GM12864 (cell line): ENCODE data around the gene PLLP.

Source experiments
- DNase-seq: peaks from one replicate; pipeline ENCODE4 v3.0.0-alpha.2; 2011; ENCODE audit warnings: low read depth
- H3K4me3 ChIP-seq: 2 replicates; pipeline ENCODE4 v1.5.1; 2011; ENCODE audit warnings: mild to moderate bottlenecking, low read depth, low read length, control low read depth
- CTCF ChIP-seq: IDR thresholded peaks from 2 replicates; pipeline ENCODE4 v1.5.1; 2011; ENCODE audit warnings: low read depth, mild to moderate bottlenecking, moderate library complexity, low read length, control low read depth, inconsistent platforms; ENCODE audit errors: missing control alignments

Gene PLLP

GRCh38 chr16:57310801-57311200 is 26.3 kb upstream of the PLLP start:
- TF ChIP-seq CTCF, result no peak
- no peak for DNase-seq
- no peak overlapping the region for H3K4me3 ChIP-seq

- TF ChIP-seq CTCF, result no peak
- DNase-seq, result no peak
- H3K4me3 ChIP-seq, result no peak overlapping the region
Observed at GRCh38 chr16:57308041-57308440, 23.6 kb upstream of the PLLP start.

GRCh38 chr16:57307365-57307764 is 22.9 kb upstream of the PLLP start:
- H3K4me3 ChIP-seq, result no peak overlapping the region
- TF ChIP-seq CTCF, result no peak

GRCh38 chr16:57306676-57307341 is 22.3 kb upstream of the PLLP start:
- DNase-seq, result no peak
- TF ChIP-seq CTCF, result no peak
- H3K4me3 ChIP-seq, result no peak overlapping the region

More at GRCh38 chr16:57307365-57307764, 22.9 kb upstream of the PLLP start:
- DNase-seq, result no peak

GRCh38 chr16:57305159-57305811 is 20.8 kb upstream of the PLLP start:
- no peak for DNase-seq
- no peak for TF ChIP-seq CTCF
- H3K4me3 ChIP-seq, result no peak overlapping the region

- TF ChIP-seq CTCF, result no peak
- no peak overlapping the region for H3K4me3 ChIP-seq
- no peak for DNase-seq
Observed at GRCh38 chr16:57304169-57305061, 19.9 kb upstream of the PLLP start.
